ENCODE measurements around the gene PCSK6. TPM values are rescaled to one million over a fixed set of nuclear protein-coding genes. Genes with fewer than 3 reads are reported as not detected.

The PCSK6 gene
- total RNA-seq, 4 donors from 2014 or later, result 1.4 to 12.8 (median 6.9) TPM

GRCh38 chr15:101491734-101492640 is 2.5 kb upstream of the PCSK6 start:
- no peak overlapping the region for H3K4me3 ChIP-seq
- intact Hi-C loops (cut with DNase I; ENCODE audit: low total_unique reads), result no loop called here
- peaks cover 0 to 8% of the 10 kb centered on the region in 2 donors for H3K27me3 ChIP-seq
- no peak overlapping the region for H3K27ac ChIP-seq
- no peaks in the 10 kb centered on the region for H3K9me3 ChIP-seq
- DNase-seq, result no peak
- H3K4me1 ChIP-seq, result no peaks in the 10 kb centered on the region
- no peak for TF ChIP-seq POLR2A (IDR thresholded peaks at IDR 0.05)
- no peak for TF ChIP-seq CTCF (IDR thresholded peaks at IDR 0.05)
- H3K36me3 ChIP-seq, result no peaks in the 10 kb centered on the region

GRCh38 chr15:101490922-101491733 is 1.6 kb upstream of the PCSK6 start:
- peaks cover 0 to 4% of the 10 kb centered on the region in 2 donors for H3K27me3 ChIP-seq
- intact Hi-C loops (cut with DNase I; ENCODE audit: low total_unique reads), result no loop called here
- H3K4me3 ChIP-seq, result no peak overlapping the region
- H3K27ac ChIP-seq, result no peak overlapping the region
- TF ChIP-seq CTCF (IDR thresholded peaks at IDR 0.05), result no peak
- DNase-seq, result no peak
- H3K4me1 ChIP-seq, result no peaks in the 10 kb centered on the region
- no peaks in the 10 kb centered on the region for H3K9me3 ChIP-seq
- H3K36me3 ChIP-seq, result no peaks in the 10 kb centered on the region

GRCh38 chr15:101490408-101490891 is 943 bp upstream of the PCSK6 start:
- H3K27me3 ChIP-seq, result peaks cover 0 to 4% of the 10 kb centered on the region in 2 donors
- H3K36me3 ChIP-seq, result no peaks in the 10 kb centered on the region
- H3K27ac ChIP-seq, result no peak overlapping the region
- TF ChIP-seq POLR2A (IDR thresholded peaks at IDR 0.05), result no peak
- no peak for TF ChIP-seq CTCF (IDR thresholded peaks at IDR 0.05)
- no peaks in the 10 kb centered on the region for H3K9me3 ChIP-seq
- H3K4me3 ChIP-seq, result no peak overlapping the region
- H3K4me1 ChIP-seq, result no peaks in the 10 kb centered on the region
- DNase-seq, result no peak
- intact Hi-C loops (cut with DNase I; ENCODE audit: low total_unique reads), result no loop called here

- Histone ChIP-seq H3K9me3 (no peaks in the 10 kb centered on the region), H3K27ac (no peak overlapping the region)
- intact Hi-C loops (cut with DNase I; ENCODE audit: low total_unique reads), result no loop called here
Measured at GRCh38 chr15:101489237-101489598, 289 bp downstream of the PCSK6 start.

More at GRCh38 chr15:101489237-101489598, 289 bp downstream of the PCSK6 start:
- Histone ChIP-seq H3K27me3 (peaks cover 0 to 4% of the 10 kb centered on the region in 2 donors), H3K36me3 (no peaks in the 10 kb centered on the region), H3K4me1 (no peaks in the 10 kb centered on the region), H3K4me3 (no peak overlapping the region)
- DNase-seq, result no peak
- TF ChIP-seq POLR2A (IDR thresholded peaks at IDR 0.05) (no peak), CTCF (IDR thresholded peaks at IDR 0.05) (no peak)

Measured in uterus (tissue), 4 donors.